CD4-positive, alpha-beta T cell treated with Interleukin-15 for 1 hour (primary cell): ENCODE data around the gene SAA4.

Experiments used
- DNase-seq: peaks from one replicate; pipeline ENCODE4 v3.0.0-alpha.2; 2020

Gene SAA4

GRCh38 chr11:18188796-18189195, 47.8 kb downstream of the SAA4 start:
- no peak for DNase-seq
